ENCODE measurements around the gene SRCIN1.
A peak's percentile ranks its signal among the peaks of the same experiment; 100 is the strongest.

The SRCIN1 gene

DNA sequence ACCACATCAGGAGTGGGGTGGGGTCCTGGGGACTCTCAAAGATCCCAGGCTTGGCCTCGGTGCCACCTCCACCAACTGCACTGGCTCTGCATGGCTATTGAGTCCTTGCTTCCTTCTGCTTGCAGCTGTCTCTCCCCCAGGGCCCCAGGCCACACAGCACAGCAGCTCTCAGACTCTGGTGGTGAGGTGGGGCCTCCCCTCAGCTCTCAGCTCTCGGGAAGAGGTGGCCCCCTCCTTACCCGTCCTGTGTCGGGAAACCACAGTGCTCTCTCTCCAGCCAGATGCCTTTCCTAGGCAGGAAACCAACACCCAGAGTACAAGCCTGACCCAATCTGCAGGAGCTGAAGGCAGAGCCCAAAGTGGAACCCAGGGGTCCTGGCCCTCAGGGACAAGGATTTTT is 18.5 kb downstream of the SRCIN1 start (continued):
- TF ChIP-seq, protein P1, sequence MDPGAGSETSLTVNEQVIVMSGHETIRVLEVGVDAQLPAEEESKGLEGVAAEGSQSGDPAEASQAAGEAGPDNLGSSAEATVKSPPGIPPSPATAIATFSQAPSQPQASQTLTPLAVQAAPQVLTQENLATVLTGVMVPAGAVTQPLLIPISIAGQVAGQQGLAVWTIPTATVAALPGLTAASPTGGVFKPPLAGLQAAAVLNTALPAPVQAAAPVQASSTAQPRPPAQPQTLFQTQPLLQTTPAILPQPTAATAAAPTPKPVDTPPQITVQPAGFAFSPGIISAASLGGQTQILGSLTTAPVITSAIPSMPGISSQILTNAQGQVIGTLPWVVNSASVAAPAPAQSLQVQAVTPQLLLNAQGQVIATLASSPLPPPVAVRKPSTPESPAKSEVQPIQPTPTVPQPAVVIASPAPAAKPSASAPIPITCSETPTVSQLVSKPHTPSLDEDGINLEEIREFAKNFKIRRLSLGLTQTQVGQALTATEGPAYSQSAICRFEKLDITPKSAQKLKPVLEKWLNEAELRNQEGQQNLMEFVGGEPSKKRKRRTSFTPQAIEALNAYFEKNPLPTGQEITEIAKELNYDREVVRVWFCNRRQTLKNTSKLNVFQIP (CRISPR knock-in tag; IDR thresholded peaks at IDR 0.05; ENCODE audit: borderline replicate concordance, low read depth), result no peak
- TF ChIP-seq ZNF8 (CRISPR knock-in tag; IDR thresholded peaks at IDR 0.05) (no peak), SNAI2 (CRISPR knock-in tag; IDR thresholded peaks at IDR 0.05) (no peak), TOX (CRISPR knock-in tag; IDR thresholded peaks at IDR 0.05; ENCODE audit: borderline replicate concordance) (no peak)

DNA sequence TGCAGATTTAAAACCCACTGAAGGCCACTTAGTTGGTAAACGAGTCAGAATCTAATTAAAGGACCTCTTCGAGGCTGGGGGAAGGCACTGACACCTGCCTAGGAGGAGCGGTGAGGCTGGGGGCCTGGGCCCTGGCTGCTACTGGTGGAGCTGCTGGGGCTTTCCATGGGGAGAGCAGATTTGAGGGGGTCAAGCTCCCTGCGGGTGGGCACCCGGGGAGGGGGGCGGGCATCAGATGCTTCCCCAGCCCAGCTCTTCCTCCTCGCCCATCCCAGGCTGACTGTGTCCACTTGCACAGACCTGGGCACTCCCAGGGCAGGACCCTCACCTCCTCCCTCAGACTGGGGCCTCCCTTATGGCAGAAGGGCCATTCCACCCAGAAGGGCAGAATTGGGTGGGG is 19.0 kb downstream of the SRCIN1 start:
- TF ChIP-seq CSDC2 (CRISPR knock-in tag; IDR thresholded peaks at IDR 0.05) (no peak), TOX (CRISPR knock-in tag; IDR thresholded peaks at IDR 0.05; ENCODE audit: borderline replicate concordance) (no peak), ARNTL (CRISPR knock-in tag; IDR thresholded peaks at IDR 0.05; ENCODE audit: borderline replicate concordance, low read depth) (no peak), ZNF70 (CRISPR knock-in tag; IDR thresholded peaks at IDR 0.05) (no peak)
- TF ChIP-seq, protein P2, sequence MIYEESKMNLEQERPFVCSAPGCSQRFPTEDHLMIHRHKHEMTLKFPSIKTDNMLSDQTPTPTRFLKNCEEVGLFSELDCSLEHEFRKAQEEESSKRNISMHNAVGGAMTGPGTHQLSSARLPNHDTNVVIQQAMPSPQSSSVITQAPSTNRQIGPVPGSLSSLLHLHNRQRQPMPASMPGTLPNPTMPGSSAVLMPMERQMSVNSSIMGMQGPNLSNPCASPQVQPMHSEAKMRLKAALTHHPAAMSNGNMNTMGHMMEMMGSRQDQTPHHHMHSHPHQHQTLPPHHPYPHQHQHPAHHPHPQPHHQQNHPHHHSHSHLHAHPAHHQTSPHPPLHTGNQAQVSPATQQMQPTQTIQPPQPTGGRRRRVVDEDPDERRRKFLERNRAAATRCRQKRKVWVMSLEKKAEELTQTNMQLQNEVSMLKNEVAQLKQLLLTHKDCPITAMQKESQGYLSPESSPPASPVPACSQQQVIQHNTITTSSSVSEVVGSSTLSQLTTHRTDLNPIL (CRISPR knock-in tag; IDR thresholded peaks at IDR 0.05; ENCODE audit: low read depth), result no peak
- TF ChIP-seq, protein P1 (CRISPR knock-in tag; IDR thresholded peaks at IDR 0.05; ENCODE audit: borderline replicate concordance, low read depth), result no peak
- ATAC-seq, result no peak

DNA sequence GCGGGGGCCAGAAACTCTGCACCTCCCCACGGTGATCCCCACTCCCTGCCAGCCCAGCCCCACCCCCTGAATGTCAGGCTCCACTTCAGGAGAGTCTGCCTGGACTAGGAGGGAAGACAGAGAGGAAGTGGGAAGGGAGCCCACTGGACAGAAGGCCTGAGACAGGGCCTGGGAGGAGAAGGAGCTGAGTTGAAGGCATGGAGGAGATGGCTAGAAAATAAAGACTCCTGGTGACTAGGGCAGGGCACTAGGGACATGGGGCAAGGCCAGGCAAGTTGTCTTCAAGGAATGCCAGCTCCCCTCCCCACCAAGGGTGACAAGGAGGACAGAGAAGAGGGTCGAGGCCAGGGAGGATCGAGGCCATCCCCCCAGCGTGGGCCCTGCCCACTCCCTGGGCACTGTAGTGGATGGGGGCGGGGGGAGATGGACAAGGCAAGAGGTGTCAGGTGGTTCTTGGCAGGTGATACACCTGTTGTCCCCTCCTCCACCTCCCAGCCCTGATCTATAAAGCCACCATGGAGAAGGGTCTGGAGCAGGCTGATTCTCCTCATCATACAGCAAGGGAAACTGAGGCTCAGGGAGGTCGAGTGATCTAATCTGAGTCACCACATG is 19.7 kb downstream of the SRCIN1 start:
- ATAC-seq, result no peak
- TF ChIP-seq TCF4 (CRISPR knock-in tag; IDR thresholded peaks at IDR 0.05; ENCODE audit: borderline replicate concordance), result no peak
- no peak for TF ChIP-seq ZFP30 (CRISPR knock-in tag; IDR thresholded peaks at IDR 0.05)
- TF ChIP-seq ZNF565 (CRISPR knock-in tag; conservative IDR thresholded peaks at IDR 0.05; ENCODE audit: low read depth), result no peak
- no peak for TF ChIP-seq ARNTL (CRISPR knock-in tag; IDR thresholded peaks at IDR 0.05; ENCODE audit: borderline replicate concordance, low read depth)
- TF ChIP-seq, protein P3, sequence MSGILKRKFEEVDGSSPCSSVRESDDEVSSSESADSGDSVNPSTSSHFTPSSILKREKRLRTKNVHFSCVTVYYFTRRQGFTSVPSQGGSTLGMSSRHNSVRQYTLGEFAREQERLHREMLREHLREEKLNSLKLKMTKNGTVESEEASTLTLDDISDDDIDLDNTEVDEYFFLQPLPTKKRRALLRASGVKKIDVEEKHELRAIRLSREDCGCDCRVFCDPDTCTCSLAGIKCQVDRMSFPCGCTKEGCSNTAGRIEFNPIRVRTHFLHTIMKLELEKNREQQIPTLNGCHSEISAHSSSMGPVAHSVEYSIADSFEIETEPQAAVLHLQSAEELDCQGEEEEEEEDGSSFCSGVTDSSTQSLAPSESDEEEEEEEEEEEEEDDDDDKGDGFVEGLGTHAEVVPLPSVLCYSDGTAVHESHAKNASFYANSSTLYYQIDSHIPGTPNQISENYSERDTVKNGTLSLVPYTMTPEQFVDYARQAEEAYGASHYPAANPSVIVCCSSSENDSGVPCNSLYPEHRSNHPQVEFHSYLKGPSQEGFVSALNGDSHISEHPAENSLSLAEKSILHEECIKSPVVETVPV (CRISPR knock-in tag; IDR thresholded peaks at IDR 0.05), result no peak

DNA sequence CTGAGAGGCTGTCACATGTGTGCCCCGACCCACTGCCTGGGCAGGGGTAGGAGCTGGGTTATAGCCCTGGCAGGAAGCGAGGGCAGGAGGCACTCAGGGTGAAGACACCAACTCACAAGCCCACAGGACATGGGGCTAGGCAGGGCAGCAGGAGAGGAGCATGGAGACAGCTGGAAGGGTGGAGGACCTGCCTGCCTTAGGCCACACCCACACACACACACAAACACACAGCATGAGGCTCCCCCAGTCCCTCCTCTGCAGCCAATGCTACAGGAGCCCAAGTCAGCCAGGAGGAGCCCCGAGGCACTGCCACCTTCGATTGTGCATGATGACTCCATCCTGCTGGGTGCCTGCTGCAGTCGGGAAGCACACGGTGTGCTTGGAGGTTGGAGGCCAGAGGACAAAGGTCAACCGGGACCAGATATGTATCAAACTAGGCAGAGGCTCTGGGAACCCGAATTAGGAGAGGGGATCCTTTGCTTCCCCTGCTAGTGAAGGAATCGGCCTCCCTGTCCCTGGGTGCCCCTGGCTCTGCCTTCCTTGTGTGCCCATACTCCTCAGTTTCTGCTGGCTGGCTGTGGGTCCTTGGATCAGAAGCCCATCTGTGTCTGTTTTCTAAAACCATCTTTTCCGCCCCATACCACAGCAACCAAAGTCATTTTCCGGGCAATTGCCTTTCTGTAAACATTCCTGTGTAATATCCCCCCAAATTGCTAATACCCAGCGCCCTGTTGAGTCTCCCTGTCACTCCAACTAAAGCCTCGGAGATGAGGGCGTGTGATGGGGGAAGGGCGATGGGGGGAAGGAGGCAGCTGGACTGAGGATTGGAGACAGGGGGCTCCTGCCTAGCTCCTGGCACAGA is 20.5 kb downstream of the SRCIN1 start:
- peak; percentile 24 for ATAC-seq
- TF ChIP-seq PPARA (CRISPR knock-in tag; IDR thresholded peaks at IDR 0.05; ENCODE audit: borderline replicate concordance) (no peak), ZC3H10 (CRISPR knock-in tag; IDR thresholded peaks at IDR 0.05) (no peak), ARNTL (CRISPR knock-in tag; IDR thresholded peaks at IDR 0.05; ENCODE audit: borderline replicate concordance, low read depth) (no peak), GLIS3 (CRISPR knock-in tag; IDR thresholded peaks at IDR 0.05) (no peak), ZNF70 (CRISPR knock-in tag; IDR thresholded peaks at IDR 0.05) (no peak), TCF4 (CRISPR knock-in tag; IDR thresholded peaks at IDR 0.05; ENCODE audit: borderline replicate concordance) (no peak)
- TF ChIP-seq, protein P4, sequence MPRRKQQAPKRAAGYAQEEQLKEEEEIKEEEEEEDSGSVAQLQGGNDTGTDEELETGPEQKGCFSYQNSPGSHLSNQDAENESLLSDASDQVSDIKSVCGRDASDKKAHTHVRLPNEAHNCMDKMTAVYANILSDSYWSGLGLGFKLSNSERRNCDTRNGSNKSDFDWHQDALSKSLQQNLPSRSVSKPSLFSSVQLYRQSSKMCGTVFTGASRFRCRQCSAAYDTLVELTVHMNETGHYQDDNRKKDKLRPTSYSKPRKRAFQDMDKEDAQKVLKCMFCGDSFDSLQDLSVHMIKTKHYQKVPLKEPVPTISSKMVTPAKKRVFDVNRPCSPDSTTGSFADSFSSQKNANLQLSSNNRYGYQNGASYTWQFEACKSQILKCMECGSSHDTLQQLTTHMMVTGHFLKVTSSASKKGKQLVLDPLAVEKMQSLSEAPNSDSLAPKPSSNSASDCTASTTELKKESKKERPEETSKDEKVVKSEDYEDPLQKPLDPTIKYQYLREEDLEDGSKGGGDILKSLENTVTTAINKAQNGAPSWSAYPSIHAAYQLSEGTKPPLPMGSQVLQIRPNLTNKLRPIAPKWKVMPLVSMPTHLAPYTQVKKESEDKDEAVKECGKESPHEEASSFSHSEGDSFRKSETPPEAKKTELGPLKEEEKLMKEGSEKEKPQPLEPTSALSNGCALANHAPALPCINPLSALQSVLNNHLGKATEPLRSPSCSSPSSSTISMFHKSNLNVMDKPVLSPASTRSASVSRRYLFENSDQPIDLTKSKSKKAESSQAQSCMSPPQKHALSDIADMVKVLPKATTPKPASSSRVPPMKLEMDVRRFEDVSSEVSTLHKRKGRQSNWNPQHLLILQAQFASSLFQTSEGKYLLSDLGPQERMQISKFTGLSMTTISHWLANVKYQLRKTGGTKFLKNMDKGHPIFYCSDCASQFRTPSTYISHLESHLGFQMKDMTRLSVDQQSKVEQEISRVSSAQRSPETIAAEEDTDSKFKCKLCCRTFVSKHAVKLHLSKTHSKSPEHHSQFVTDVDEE (CRISPR knock-in tag; IDR thresholded peaks at IDR 0.05), result no peak
- TF ChIP-seq, protein P2 (CRISPR knock-in tag; IDR thresholded peaks at IDR 0.05; ENCODE audit: low read depth), result no peak

Data from SK-N-SH treated with all-trans-retinoic acid at 6 μM for 48 hours (cell line).